Astrocyte (in vitro differentiated cells and primary cell): ENCODE results near the gene ASB10.

Experiments used
- CTCF ChIP-seq: IDR thresholded peaks from 2 replicates; pipeline ENCODE4 v1.5.1; 2011; ENCODE audit warnings: low read depth, mild to moderate bottlenecking, inconsistent platforms, low read length, moderate library complexity; ENCODE audit not compliant: insufficient read depth
- EZH2 ChIP-seq: IDR thresholded peaks from 2 replicates; pipeline ENCODE4 v1.6.1; 2012; ENCODE audit warnings: mild to moderate bottlenecking, low read length, inconsistent platforms; ENCODE audit not compliant: insufficient read depth

- TF ChIP-seq EZH2 (no peak), CTCF (no peak)
Measured at GRCh38 chr7:151148319-151149259, 38.5 kb downstream of the ASB10 start.
